Stimulated activated CD8-positive, alpha-beta memory T cell treated with anti-CD3 and anti-CD28 coated beads, Interleukin-2, amount 100 ng/mL, for 1 hour (primary cell): ENCODE data around the gene TAF11L8.
"Not testable (repeated sequence)": the region's sequence is repeated elsewhere in the genome, so short reads cannot be mapped to it uniquely, and the experiment has no call there.

ENCODE experiments used
- DNase-seq, 2 donors: peaks; one replicate each; pipeline ENCODE4 v3.0.0-alpha.2; 2020; ENCODE audit warnings: low read depth in 2 of 2

TAF11L8 gene

GRCh38 chr5:17590860-17591259, at the start of gene TAF11L8:
TSS of gene TAF11L8 (minus strand) at chr5:17590960.
- DNase-seq = not testable (repeated sequence)

- DNase-seq = no peak
Observed at GRCh38 chr5:17634160-17634559, 43.4 kb upstream of the TAF11L8 start, which contains the start of gene TAF11L14. TSS of gene TAF11L14 (plus strand) at chr5:17634460.

DNA sequence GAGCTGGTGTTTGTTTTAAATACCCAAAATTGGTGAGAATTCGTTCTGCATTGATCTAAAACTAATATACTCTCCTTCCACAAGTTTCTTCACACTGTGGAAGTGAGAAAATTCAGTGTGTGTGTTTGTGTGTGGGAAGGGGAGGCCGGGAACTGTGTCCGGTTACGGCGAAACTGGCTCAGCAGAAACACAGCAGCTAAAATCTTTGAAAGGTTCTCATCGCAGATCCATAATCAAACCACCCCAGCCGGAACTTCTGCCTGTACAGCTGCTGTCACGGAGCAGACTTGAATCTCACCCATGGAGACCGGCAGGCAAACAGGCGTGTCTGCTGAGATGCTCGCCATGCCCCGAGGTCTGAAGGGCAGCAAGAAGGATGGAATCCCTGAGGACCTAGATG, 41.0 kb upstream of the TAF11L8 start, which contains the start of gene TAF11L13:
TSS of gene TAF11L13 (plus strand) at position 301 of the 400 bp plus-strand sequence.
- not testable (repeated sequence) for DNase-seq

DNA sequence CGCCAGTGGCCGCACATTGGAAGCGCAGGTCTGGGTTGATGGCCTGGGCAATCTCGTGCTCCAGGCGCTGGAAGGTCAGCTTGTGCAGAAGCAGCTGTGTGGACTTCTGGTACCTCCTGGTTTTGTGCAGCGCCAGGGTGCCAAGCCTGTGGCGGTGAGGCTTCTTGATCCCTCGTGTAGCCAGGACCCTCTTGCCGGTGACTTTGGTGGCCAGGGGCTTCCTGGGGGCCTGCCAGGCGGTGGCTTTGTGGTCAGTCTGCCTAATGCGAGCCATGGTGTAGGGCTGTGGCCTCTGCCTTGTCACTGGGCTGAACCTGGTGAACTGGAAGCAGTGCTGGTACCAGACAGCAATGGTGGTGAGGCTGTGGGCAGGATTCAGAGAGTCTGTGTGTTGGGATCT, 34.9 kb upstream of the TAF11L8 start:
- no peak for DNase-seq

- no peak for DNase-seq
Observed at GRCh38 chr5:17620627-17621026, 29.9 kb upstream of the TAF11L8 start.

DNA sequence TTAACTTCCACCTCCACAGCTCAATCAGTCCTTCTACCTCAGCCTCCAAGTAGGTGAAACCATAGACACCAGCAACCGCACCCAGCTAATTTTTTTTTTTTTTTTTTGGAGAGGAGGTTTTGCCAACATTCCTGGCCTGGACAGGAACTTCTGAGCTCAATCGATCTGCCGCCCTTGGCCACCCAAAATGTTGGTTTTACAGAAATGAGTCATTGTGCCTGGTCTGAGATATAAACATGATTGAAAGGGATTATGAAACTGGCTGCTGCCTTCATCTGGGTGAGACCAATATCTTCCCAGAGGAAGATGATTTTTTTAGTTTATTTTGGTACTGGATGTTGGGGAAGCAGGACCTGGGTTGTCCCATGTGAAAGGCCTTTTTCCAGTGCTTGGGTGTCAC, 28.6 kb upstream of the TAF11L8 start:
- DNase-seq = no peak

DNA sequence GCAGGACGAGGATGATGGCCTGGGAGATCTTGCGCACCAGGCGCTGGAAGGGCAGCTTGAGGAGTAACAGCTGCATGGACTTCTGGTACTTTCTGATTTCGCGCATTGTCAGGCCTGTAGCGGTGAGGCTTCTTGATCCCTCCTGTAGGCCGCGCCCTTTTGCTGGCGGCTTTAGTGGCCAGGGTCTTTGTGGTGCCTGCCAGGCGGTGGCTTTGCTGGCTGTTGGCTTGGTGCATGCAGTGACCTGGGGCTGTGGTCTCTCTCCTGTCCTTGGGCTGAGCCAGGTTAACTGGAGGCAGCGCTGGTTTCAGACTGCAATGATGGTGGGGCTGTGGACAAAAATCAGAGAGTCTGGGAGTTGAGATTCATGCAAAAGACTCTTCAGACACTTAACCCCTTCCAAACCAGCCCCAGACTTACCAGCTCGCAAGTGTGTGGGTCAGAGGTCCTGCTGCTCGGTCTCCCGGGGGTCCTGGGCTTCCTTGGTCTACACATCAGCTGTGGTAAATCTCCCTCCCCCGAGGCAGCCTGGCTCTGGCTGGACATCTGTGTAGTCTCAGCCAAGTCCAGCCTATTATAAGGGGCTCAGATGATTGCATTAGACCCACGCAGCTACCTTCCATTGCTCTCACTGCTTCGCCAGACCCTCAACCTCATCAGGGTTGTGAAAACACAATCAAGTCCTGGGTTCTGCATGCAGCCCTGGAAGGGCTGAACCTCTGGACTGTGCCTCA, 24.3 kb upstream of the TAF11L8 start:
- no peak for DNase-seq

DNA sequence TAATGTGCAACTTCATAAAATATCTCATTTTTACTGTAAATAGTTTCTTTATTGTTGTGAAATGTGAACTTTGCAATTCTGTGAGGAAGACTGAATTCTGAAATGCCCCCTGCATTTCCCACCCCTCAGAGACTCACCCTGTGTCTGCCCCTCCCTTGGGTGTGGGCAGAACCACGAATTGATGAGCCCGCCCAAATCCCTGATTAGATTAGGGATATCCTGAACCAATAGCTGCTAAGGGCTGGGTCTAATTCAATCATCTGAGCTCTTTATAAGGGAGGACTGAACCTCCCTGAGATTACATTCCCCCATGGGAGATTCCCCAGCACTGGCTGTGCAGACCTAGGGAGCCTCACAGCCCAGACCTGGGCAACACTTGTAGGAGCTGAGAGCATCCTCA, 19.3 kb upstream of the TAF11L8 start, which contains the start of gene TAF11L12:
TSS of gene TAF11L12 (plus strand) at position 301 of the 400 bp plus-strand sequence.
- not testable (repeated sequence) for DNase-seq

DNA sequence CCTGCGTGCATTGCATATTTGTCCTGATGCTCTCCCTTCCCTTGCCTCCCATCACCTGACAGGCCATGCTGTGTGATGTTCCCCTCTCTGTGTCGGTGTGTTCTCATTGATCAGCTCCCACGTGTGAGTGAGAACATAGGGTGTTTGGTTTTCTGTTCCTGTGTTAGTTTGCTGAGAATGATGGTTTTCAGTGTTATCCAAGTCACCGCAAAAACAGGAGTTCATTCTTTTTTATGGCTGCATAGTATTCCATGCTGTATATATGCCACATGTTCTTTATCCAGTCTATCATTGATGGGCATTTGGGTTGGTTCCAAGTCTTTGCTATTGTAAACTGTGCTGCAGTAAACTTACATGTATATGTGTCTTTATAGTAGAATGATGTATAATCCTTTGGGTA, 16.7 kb upstream of the TAF11L8 start:
- DNase-seq = not testable (repeated sequence)

GRCh38 chr5:17604951-17605350, 14.2 kb upstream of the TAF11L8 start:
- DNase-seq = no peak

DNA sequence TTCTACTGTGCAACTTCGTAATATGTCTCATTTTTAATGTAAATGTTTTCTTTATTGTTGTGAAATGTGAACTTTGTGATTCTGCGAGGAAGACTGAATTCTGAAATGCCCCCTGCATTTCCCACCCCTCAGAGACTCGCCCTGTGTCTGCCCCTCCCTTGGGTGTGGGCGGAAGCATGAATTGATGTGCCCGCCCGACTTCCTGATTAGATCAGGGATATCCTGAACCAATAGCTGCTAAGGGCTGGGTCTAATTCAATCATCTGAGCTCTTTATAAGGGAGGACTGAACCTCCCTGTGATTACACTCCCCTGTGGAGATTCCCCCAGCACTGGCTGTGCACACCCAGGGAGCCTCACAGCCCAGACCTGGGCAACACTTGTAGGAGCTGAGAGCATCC, 13.1 kb upstream of the TAF11L8 start, which contains the start of gene TAF11L11:
TSS of gene TAF11L11 (plus strand) at position 304 of the 400 bp plus-strand sequence.
- DNase-seq = not testable (repeated sequence)

GRCh38 chr5:17597728-17598127, 7.0 kb upstream of the TAF11L8 start, which contains the start of gene TAF11L10:
TSS of gene TAF11L10 (minus strand) at chr5:17597828.
- DNase-seq = not testable (repeated sequence)

DNA sequence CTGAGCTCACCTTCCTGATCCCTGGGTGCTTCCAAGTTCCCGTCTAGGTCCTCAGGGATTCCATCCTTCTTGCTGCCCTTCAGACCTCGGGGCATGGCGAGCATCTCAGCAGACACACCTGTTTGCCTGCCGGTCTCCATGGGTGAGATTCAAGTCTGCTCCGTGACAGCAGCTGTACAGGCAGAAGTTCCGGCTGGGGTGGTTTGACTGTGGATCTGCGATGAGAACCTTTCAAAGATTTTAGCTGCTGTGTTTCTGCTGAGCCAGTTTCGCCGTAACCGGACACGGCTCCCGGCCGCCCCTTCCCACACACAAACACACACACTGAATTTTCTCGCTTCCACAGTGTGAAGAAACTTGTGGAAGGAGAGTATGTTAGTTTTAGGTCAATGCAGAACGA, 3.5 kb upstream of the TAF11L8 start, which contains the start of gene TAF11L9:
TSS of gene TAF11L9 (minus strand) at position 140 of the 400 bp plus-strand sequence.
- DNase-seq = not testable (repeated sequence)

DNA sequence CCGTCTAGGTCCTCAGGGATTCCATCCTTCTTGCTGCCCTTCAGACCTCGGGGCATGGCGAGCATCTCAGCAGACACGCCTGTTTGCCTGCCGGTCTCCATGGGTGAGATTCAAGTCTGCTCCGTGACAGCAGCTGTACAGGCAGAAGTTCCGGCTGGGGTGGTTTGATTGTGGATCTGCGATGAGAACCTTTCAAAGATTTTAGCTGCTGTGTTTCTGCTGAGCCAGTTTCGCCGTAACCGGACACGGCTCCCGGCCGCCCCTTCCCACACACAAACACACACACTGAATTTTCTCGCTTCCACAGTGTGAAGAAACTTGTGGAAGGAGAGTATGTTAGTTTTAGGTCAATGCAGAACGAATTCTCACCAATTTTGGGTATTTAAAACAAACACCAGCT, 5.1 kb downstream of the TAF11L8 start, which contains the start of gene TAF11L7:
TSS of gene TAF11L7 (minus strand) at position 101 of the 400 bp plus-strand sequence.
- DNase-seq = not testable (repeated sequence)
